ENCODE measurements around the gene KRTAP10-12. TPM values are rescaled to one million over a fixed set of nuclear protein-coding genes. Genes with fewer than 3 reads are reported as not detected.

The KRTAP10-12 gene
- total RNA-seq, 1 experiment from 2014 or later: not detected

GRCh38 chr21:44694776-44695175 lies 2.2 kb upstream of the KRTAP10-12 start:
- intact Hi-C loops (cut with micrococcal nuclease): no loop called here

More at GRCh38 chr21:44694776-44695175, 2.2 kb upstream of the KRTAP10-12 start:
- no peak overlapping the region for H2AFZ ChIP-seq (ENCODE audit: low read depth, low read length, poor library complexity, severe bottlenecking)
- ATAC-seq (no peak), DNase-seq (ENCODE audit: low read depth, low spot score) (no peak)
- H3K4me2 ChIP-seq (ENCODE audit: low read length): no peak overlapping the region
- no peaks in the 10 kb centered on the region for H3K36me3 ChIP-seq (ENCODE audit: control insufficient read depth in 1 of 2, insufficient read depth in 2 of 2, low read length in 2 of 2)
- H3K79me2 ChIP-seq (ENCODE audit: insufficient read depth, low read length): no peaks in the 10 kb centered on the region
- RAD21 ChIA-PET (ENCODE audit: low non-redundant PET in 1 of 2, low total read pairs in 2 of 2, uncharacterized antibody in 2 of 2, unreplicated experiment in 2 of 2): no interaction called here
- CTCF ChIA-PET: no interaction called here
- POLR2A ChIA-PET: no interaction called here
- no TSS peak for BruUV-seq (replicated peaks)
- peaks cover 3% of the 10 kb centered on the region; the same call in 1 of the 2 replicates for H3K27me3 ChIP-seq (ENCODE audit: insufficient read depth, low read length)
- no peaks in the 10 kb centered on the region for H3K9me2 ChIP-seq (ENCODE audit: insufficient read depth)
- peaks cover 4 to 14% of the 10 kb centered on the region in 2 experiments; a peak in 2 of 4 replicates for H3K9me3 ChIP-seq (ENCODE audit: control insufficient read depth in 1 of 2, insufficient read depth in 1 of 2, low read depth in 1 of 2, low read length in 2 of 2)
- no peak overlapping the region for H3K27ac ChIP-seq (ENCODE audit: low read depth, low read length)
- no peak overlapping the region for H3K9ac ChIP-seq (ENCODE audit: low read length)
- no peaks in the 10 kb centered on the region for H4K20me1 ChIP-seq (ENCODE audit: insufficient read depth)
- H3K4me3 ChIP-seq (replicated peaks in 1 of 2; ENCODE audit: low read depth in 1 of 2, low read length in 2 of 2): no peak overlapping the region
- no peaks in the 10 kb centered on the region for H3K4me1 ChIP-seq (ENCODE audit: control insufficient read depth in 1 of 2, insufficient read depth in 2 of 2, low read length in 2 of 2)
- TF ChIP-seq ZNF274 (IDR thresholded peaks at IDR 0.05; ENCODE audit: low read depth, low read length): no peak
- TF ChIP-seq SP1 (IDR thresholded peaks at IDR 0.05; ENCODE audit: low read depth): no peak
- TF ChIP-seq ATF3 (IDR thresholded peaks at IDR 0.05): no peak
- no peak for TF ChIP-seq POLR2AphosphoS5 (IDR thresholded peaks at IDR 0.05; ENCODE audit: low read depth, low read length)
- no peak for TF ChIP-seq MAX (IDR thresholded peaks at IDR 0.05)
- TF ChIP-seq EZH2phosphoT487 (IDR thresholded peaks at IDR 0.05; ENCODE audit: borderline replicate concordance): no peak
- no peak for TF ChIP-seq ELF1 (IDR thresholded peaks at IDR 0.05; ENCODE audit: borderline replicate concordance, low read depth)
- TF ChIP-seq REST (IDR thresholded peaks at IDR 0.05; ENCODE audit: low read depth): no peak
- TF ChIP-seq YY1 (IDR thresholded peaks at IDR 0.05; ENCODE audit: extremely low read depth, insufficient replicate concordance, low read depth, low read length): no peak
- no peak for TF ChIP-seq EGR1 (IDR thresholded peaks at IDR 0.05; ENCODE audit: low read depth)
- no peak for TF ChIP-seq POLR2A (IDR thresholded peaks at IDR 0.05; ENCODE audit: borderline replicate concordance, extremely low read depth, insufficient read depth, insufficient read length)
- TF ChIP-seq CEBPB (IDR thresholded peaks at IDR 0.05; ENCODE audit: low read depth): no peak
- no peak for TF ChIP-seq EZH2 (IDR thresholded peaks at IDR 0.05)
- no peak for TF ChIP-seq JUND (IDR thresholded peaks at IDR 0.05)
- TF ChIP-seq ZBTB33 (IDR thresholded peaks at IDR 0.05; ENCODE audit: extremely low read depth, insufficient replicate concordance, low read length): no peak
- TF ChIP-seq FOSL1 (IDR thresholded peaks at IDR 0.05; ENCODE audit: low read depth): no peak
- no peak for TF ChIP-seq RAD21 (IDR thresholded peaks at IDR 0.05; ENCODE audit: low read depth)
- no peak for TF ChIP-seq TCF7L2 (IDR thresholded peaks at IDR 0.05; ENCODE audit: borderline replicate concordance, extremely low read depth, insufficient read depth, insufficient read length)
- no peak for TF ChIP-seq CTCF (IDR thresholded peaks at IDR 0.05 in 2 of 3, conservative IDR thresholded peaks at IDR 0.05 in 1 of 3; ENCODE audit: borderline replicate concordance in 1 of 3, insufficient read depth in 1 of 3, low read depth in 2 of 3, low read length in 2 of 3)
- no peak for TF ChIP-seq ZFX (IDR thresholded peaks at IDR 0.05)
